Gastrocnemius medialis (tissue), 4 donors: ENCODE results near the gene MCMBP. TPM values are rescaled to one million over a fixed set of nuclear protein-coding genes. Genes with fewer than 3 reads are reported as not detected.
A peak's percentile ranks its signal among the peaks of the same experiment; 100 is the strongest.

Source experiments
- ATAC-seq, 2 donors: fragments of 150-250 bp; one replicate each; pipeline ENCODE4 v1.9.1; 2016
- DNase-seq, 2 donors: peaks; one replicate each; pipeline ENCODE4 v3.0.0-alpha.2; 2019
- H3K27ac ChIP-seq, 4 donors: fragments of 200-600 bp; sonication (generic); 1 replicate in 1 of 4; 2 replicates in 3 of 4; pipeline ENCODE4 v1.5.1; 2016 to 2018; ENCODE audit warnings: mild to moderate bottlenecking in 2 of 4, moderate library complexity in 1 of 4
- H3K27me3 ChIP-seq, 3 donors: fragments of 200-600 bp; sonication (generic) in 2 of 3; 1 replicate in 1 of 3; 2 replicates in 2 of 3; pipeline versions ENCODE4 v1.5.1 to v1.6.0; 2016 to 2019; ENCODE audit warnings: mild to moderate bottlenecking in 1 of 3, moderate library complexity in 1 of 3
- H3K36me3 ChIP-seq, 2 donors: fragments of 200-600 bp; sonication (generic) in 1 of 2; one replicate each; pipeline ENCODE4 v1.5.1; 2017 to 2018
- H3K4me1 ChIP-seq, 2 donors: fragments of 200-600 bp; sonication (generic) in 1 of 2; one replicate each; pipeline ENCODE4 v1.5.1; 2016 to 2017; ENCODE audit warnings: mild to moderate bottlenecking in 2 of 2
- H3K4me3 ChIP-seq, 4 donors: fragments of 200-600 bp; sonication (generic) in 3 of 4; 1 replicate in 1 of 4; 2 replicates in 3 of 4; pipeline ENCODE4 v1.5.1; 2016 to 2019; ENCODE audit warnings: mild to moderate bottlenecking in 2 of 4
- H3K9me3 ChIP-seq, 3 donors: fragments of 200-600 bp; sonication (generic) in 2 of 3; 1 replicate in 1 of 3; 2 replicates in 2 of 3; pipeline ENCODE4 v1.5.1; 2016 to 2019
- POLR2A ChIP-seq, 2 donors: fragments of 450-650 bp; IDR thresholded peaks; one replicate each; pipeline ENCODE4 v1.6.1; 2017; ENCODE audit warnings: antibody characterized with exemption in 2 of 2, mild to moderate bottlenecking in 2 of 2, moderate library complexity in 2 of 2
- in situ Hi-C, 4 donors: fragments of 200-750 bp; cut with MboI; loops; one replicate each; pipeline versions ENCODE4 v1.15.0 to v1.8.0; 2017; ENCODE audit warnings: low sequenced_read_pairs in 4 of 4
- intact Hi-C: fragments of 100-400 bp; cut with DNase I; formaldehyde crosslinking; loops from one replicate; pipeline ENCODE4 v1.15.1; 2023; ENCODE audit warnings: low total_unique reads
- total RNA-seq, 4 donors: library from RNA; depleted of rRNA; stranded (reverse); fragments of >200 nt; gene quantifications; one replicate each; pipeline versions ENCODE4 v1.1.0 to v1.2.3, GENCODE V29; 2016
- TF ChIP-seq, protein P1 (sequence below), 5 experiments: fragments of 450-650 bp in 3 of 5; fragments of 200-600 bp in 2 of 5; sonication (generic) in 2 of 5; IDR thresholded peaks in 4 of 5; conservative IDR thresholded peaks in 1 of 5; 1 replicate in 4 of 5; 2 replicates in 1 of 5; pipeline ENCODE4 v1.5.1; 2016 to 2019; ENCODE audit warnings: antibody characterized with exemption in 5 of 5, mild to moderate bottlenecking in 3 of 5, moderate library complexity in 3 of 5

Gene MCMBP
- total RNA-seq, 4 donors from 2014 or later, result 28.1 to 43.6 (median 33.2) TPM

- DNase-seq, result no peak
- in situ Hi-C loops, result loop anchor here in 3 of 4 donors (5.0 to 25.0 kb wide), 5 partner anchors 177 to 702 kb away; partner anchors contain the start of gene SFXN4 (in 1 of the 3)
- H3K27ac ChIP-seq, result no peak overlapping the region
- H3K9me3 ChIP-seq, result no peaks in the 10 kb centered on the region
- intact Hi-C loops, result no loop called here
- ATAC-seq, result no peak
- no peaks in the 10 kb centered on the region for H3K36me3 ChIP-seq
- no peak overlapping the region for H3K4me3 ChIP-seq
- peaks cover 7 to 10% of the 10 kb centered on the region in 2 donors for H3K4me1 ChIP-seq
- TF ChIP-seq, protein P1, sequence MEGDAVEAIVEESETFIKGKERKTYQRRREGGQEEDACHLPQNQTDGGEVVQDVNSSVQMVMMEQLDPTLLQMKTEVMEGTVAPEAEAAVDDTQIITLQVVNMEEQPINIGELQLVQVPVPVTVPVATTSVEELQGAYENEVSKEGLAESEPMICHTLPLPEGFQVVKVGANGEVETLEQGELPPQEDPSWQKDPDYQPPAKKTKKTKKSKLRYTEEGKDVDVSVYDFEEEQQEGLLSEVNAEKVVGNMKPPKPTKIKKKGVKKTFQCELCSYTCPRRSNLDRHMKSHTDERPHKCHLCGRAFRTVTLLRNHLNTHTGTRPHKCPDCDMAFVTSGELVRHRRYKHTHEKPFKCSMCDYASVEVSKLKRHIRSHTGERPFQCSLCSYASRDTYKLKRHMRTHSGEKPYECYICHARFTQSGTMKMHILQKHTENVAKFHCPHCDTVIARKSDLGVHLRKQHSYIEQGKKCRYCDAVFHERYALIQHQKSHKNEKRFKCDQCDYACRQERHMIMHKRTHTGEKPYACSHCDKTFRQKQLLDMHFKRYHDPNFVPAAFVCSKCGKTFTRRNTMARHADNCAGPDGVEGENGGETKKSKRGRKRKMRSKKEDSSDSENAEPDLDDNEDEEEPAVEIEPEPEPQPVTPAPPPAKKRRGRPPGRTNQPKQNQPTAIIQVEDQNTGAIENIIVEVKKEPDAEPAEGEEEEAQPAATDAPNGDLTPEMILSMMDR (IDR thresholded peaks at IDR 0.05 in 4 of 5, conservative IDR thresholded peaks at IDR 0.05 in 1 of 5), result no peak
- TF ChIP-seq POLR2A (IDR thresholded peaks at IDR 0.05), result no peak
- H3K27me3 ChIP-seq, result no peaks in the 10 kb centered on the region
Observed at GRCh38 chr10:119863951-119864565, 8.6 kb downstream of the MCMBP start.

GRCh38 chr10:119862524-119862923 lies 10.1 kb downstream of the MCMBP start:
- no peak overlapping the region for H3K4me3 ChIP-seq
- in situ Hi-C loops, result loop anchor here in 3 of 4 donors (5.0 to 25.0 kb wide), 5 partner anchors 175 to 700 kb away; partner anchors contain the start of gene SFXN4 (in 1 of the 3)
- H3K4me1 ChIP-seq, result peaks cover 7 to 10% of the 10 kb centered on the region in 2 donors
- no peak overlapping the region for H3K27ac ChIP-seq
- no peak for DNase-seq
- H3K27me3 ChIP-seq, result no peaks in the 10 kb centered on the region
- intact Hi-C loops, result no loop called here
- peaks cover 0 to 5% of the 10 kb centered on the region in 2 donors for H3K36me3 ChIP-seq
- no peak for ATAC-seq
- TF ChIP-seq, protein P1 (IDR thresholded peaks at IDR 0.05 in 4 of 5, conservative IDR thresholded peaks at IDR 0.05 in 1 of 5), result no peak
- no peak for TF ChIP-seq POLR2A (IDR thresholded peaks at IDR 0.05)
- no peaks in the 10 kb centered on the region for H3K9me3 ChIP-seq

GRCh38 chr10:119860866-119861607 lies 11.6 kb downstream of the MCMBP start:
- no peaks in the 10 kb centered on the region for H3K9me3 ChIP-seq
- H3K4me1 ChIP-seq, result peaks cover 7 to 10% of the 10 kb centered on the region in 2 donors
- H3K27ac ChIP-seq, result no peak overlapping the region
- intact Hi-C loops (loop anchor here (1.0 kb wide), 1 partner anchor 175 kb away; no protein-coding TSS in a partner anchor), in situ Hi-C loops (loop anchor here in 3 of 4 donors (5.0 to 25.0 kb wide), 5 partner anchors 174 to 699 kb away; partner anchors contain the start of gene SFXN4 (in 1 of the 3))
- ATAC-seq (no peak), DNase-seq (no peak)
- no peak overlapping the region for H3K4me3 ChIP-seq
- no peaks in the 10 kb centered on the region for H3K27me3 ChIP-seq
- TF ChIP-seq POLR2A (IDR thresholded peaks at IDR 0.05), result no peak
- TF ChIP-seq, protein P1 (IDR thresholded peaks at IDR 0.05 in 4 of 5, conservative IDR thresholded peaks at IDR 0.05 in 1 of 5), result no peak
- H3K36me3 ChIP-seq, result peaks cover 0 to 16% of the 10 kb centered on the region in 2 donors

- Histone ChIP-seq H3K4me1 (peaks cover 7 to 10% of the 10 kb centered on the region in 2 donors), H3K4me3 (no peak overlapping the region), H3K36me3 (peaks cover 0 to 30% of the 10 kb centered on the region in 2 donors), H3K27me3 (no peaks in the 10 kb centered on the region), H3K27ac (no peak overlapping the region), H3K9me3 (no peaks in the 10 kb centered on the region)
- intact Hi-C loops, result loop anchor here (1.0 to 2.0 kb wide), 3 partner anchors 109 to 251 kb away; no protein-coding TSS in a partner anchor
- ATAC-seq (no peak), DNase-seq (no peak)
- no peak for TF ChIP-seq POLR2A (IDR thresholded peaks at IDR 0.05)
- TF ChIP-seq, protein P1 (IDR thresholded peaks at IDR 0.05 in 4 of 5, conservative IDR thresholded peaks at IDR 0.05 in 1 of 5), result peak; percentile 41 to 71 (median 59)
- in situ Hi-C loops, result loop anchor here (5.0 to 25.0 kb wide), 8 partner anchors 105 to 697 kb away; partner anchors contain the start of gene SFXN4 (in 1 of the 4)
Observed at GRCh38 chr10:119859420-119860258, 13.0 kb downstream of the MCMBP start.
